OCI-LY7 (cell line): Measurements from ENCODE around the gene LPGAT1.

ENCODE experiments used
- EZH2phosphoT487 ChIP-seq: fragments of 200-600 bp; sonication (generic); IDR thresholded peaks from 2 replicates; pipeline ENCODE4 v1.6.1; 2018; ENCODE audit warnings: low read depth, borderline replicate concordance, mild to moderate bottlenecking, mixed run types, antibody characterized with exemption, low read length, moderate library complexity, mixed read lengths
- TF ChIP-seq, protein P1 (sequence below): fragments of 200-600 bp; sonication (generic); conservative IDR thresholded peaks from 2 replicates; pipeline ENCODE4 v1.5.1; 2014; ENCODE audit warnings: mild to moderate bottlenecking, antibody characterized with exemption, low read length, moderate library complexity, mixed read lengths

DNA sequence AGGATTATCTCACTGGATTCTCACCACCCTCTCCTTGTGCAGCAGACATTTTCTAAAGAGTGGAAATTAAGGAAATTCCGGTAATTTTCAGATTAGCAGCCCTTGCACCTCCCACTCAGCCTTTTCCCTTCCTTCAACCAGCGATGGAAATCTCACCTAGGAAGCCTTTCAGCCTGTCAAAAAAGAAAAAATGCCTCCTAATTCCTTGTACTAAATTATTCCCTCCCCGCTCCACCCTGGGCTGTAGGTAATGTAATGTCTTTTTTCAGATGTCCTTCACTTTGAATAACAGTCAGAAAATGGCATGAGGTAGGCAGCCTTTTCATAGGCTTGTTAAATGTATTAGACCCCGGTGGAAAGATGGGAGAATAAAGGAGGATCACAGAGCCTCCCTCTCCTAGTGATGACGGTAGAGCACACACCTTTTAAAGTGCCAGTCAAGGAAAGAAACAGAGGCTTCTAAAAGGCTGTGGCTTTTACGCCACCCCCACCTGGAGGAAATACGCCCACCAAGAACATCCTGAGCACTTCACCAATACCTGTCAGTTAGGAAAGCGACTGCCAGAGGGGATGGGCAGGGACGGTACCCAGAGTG lies 92.4 kb downstream of the LPGAT1 start:
- TF ChIP-seq, protein P1, sequence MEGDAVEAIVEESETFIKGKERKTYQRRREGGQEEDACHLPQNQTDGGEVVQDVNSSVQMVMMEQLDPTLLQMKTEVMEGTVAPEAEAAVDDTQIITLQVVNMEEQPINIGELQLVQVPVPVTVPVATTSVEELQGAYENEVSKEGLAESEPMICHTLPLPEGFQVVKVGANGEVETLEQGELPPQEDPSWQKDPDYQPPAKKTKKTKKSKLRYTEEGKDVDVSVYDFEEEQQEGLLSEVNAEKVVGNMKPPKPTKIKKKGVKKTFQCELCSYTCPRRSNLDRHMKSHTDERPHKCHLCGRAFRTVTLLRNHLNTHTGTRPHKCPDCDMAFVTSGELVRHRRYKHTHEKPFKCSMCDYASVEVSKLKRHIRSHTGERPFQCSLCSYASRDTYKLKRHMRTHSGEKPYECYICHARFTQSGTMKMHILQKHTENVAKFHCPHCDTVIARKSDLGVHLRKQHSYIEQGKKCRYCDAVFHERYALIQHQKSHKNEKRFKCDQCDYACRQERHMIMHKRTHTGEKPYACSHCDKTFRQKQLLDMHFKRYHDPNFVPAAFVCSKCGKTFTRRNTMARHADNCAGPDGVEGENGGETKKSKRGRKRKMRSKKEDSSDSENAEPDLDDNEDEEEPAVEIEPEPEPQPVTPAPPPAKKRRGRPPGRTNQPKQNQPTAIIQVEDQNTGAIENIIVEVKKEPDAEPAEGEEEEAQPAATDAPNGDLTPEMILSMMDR = no peak
- no peak for TF ChIP-seq EZH2phosphoT487
